Measurements from ENCODE around the gene CARM1.

The CARM1 gene

DNA sequence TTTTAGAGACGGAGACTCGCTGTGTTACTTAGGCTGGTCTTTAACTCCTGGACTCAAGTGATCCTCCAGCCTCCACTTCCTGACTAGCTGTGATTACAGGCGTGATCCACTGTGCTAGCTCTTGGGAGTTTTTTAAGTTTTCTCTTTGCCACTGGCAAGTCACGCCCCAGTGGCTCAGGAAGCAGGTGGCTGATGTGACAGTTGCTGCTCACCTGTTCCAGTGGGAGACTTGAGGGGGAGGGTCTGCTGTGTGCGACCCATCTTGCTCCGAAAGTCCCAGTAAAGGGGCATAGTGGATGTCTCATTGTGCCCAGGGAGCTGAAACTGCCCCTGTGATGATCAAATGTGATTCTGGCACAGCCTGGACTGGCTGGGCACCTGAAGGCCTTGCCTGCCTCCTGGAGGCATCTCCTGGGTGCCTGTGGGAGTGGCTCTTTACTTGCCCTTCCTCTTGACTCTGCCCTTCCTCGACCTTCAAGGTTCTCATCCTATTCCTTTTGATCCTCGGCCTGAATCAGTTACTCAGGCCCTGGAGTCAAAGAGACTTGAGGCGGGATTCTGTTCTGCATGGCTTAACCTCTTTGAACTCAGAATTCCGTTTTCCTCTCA is 97.3 kb downstream of the CARM1 start:
- DNase-seq (ENCODE audit: low read depth in 2 of 3, low spot score in 2 of 3) = no peak

GRCh38 chr19:10971107-10971726 is 99.9 kb downstream of the CARM1 start:
- DNase-seq (ENCODE audit: low read depth in 2 of 3, low spot score in 2 of 3) = no peak
